AG20443 (cell line): ENCODE data around the gene AKT3.
"Not testable (repeated sequence)": the region's sequence is repeated elsewhere in the genome, so short reads cannot be mapped to it uniquely, and the experiment has no call there.

Experiments
- DNase-seq: peaks from one replicate; pipeline ENCODE4 v3.0.0; 2012; ENCODE audit warnings: low spot score, mixed read lengths

Gene AKT3

DNA sequence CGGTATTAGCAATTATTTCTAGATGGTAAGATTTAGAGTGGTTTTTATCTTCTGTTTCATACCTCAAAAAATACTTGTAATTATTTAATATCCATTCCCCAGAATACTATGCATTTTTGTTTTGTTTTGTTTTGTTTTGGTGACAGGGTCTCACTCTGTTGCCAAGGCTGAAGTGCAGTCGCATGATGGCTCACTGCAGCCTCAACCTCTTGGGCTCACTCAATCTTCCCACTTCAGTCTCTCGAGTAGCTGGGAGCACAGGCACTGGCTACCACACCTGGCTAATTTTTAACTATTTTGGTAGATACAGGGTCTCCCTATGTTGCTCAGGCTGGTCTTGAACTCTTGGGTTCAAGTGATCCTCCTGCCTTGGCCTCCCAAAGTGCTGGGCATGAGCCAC lies 252.7 kb downstream of the AKT3 start:
- DNase-seq = no peak

DNA sequence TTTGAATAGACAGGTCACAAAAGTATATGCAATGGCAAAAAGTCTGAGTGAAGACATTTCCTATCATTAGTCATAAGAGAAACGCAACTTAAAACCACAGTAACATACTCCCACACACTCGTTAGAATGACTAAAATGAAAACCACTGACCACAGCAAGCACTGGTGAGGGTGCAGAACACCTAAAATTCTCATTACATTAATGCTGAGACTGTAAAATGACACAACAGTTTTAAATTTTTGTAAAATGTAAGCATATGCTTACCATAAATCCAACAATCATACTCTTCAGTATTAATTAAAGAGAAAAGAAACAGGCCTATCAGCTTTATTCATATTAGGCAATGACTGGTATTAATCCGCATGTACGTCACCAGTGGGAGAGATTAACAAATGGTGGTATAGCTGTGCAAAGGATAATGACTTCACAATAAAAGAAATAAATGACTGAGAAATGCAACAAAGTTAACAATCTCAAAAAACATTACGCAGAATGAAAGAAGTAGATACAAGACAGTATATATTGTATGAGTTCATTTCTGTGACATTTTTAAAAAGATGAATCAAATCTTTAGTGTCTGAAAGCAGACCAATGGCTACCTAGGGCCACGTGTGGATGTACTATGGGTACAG lies 253.5 kb downstream of the AKT3 start:
- DNase-seq = peak; percentile 59

GRCh38 chr1:243595527-243596210 lies 254.4 kb downstream of the AKT3 start:
- no peak for DNase-seq

- DNase-seq = no peak
Observed at GRCh38 chr1:243594455-243594854, 255.6 kb downstream of the AKT3 start.

DNA sequence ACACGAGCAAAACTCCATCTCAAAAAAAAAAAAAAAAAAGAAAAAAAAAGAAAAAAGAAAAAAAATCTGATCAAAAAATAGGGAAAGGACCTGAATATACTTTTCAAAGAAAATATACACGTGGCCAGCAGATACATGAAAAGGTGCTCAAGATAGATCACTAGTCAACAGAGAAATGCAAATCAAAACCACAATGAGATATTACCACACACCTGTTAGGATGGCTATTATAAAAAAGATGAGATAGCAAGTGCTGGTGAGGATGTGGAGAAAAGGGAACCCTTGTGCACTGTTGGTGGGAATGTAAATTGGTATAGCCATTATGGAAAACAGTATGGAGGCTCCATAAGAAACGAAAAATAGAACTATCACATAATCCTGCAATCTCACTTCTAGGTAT lies 260.8 kb downstream of the AKT3 start:
- not testable (repeated sequence) for DNase-seq

- DNase-seq = no peak
Observed at GRCh38 chr1:243587823-243588560, 262.1 kb downstream of the AKT3 start.

GRCh38 chr1:243587285-243587684 lies 262.8 kb downstream of the AKT3 start:
- no peak for DNase-seq

DNA sequence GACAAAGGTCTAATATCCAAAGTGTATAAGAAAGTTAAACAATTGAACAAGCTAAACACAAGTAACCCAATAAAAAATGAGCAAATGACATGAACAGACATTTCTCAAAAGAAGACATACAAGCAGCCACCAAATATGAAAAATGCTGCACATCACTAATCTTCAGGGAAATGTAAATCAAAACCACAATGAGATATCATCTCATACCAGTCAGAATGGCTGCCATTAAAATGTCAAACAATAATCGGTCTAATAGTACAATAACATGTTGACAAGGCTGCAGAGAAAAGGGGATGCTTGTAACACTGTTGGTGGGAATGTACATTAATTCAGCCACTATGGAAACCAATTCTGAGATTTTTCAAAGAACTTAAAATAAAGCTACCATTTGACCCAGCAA lies 264.1 kb downstream of the AKT3 start:
- DNase-seq = no peak

DNA sequence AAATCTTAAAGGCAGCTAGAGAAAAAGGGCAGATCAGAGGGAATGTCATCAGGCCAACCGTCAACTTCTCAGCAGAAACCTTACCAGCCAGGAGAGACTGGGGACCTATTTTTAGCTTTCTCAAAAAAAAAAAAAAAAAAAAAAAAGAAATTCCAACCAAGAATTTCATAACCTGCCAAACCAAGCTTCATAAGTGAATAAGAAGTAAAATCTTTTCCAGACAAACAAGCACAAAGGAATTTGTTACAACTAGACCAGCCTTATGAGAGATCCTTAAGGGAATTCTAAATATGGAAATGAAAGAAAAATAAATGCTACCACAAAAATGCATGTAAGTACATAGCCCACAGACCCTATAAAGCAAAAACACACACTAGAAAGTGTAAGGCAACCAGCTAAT lies 267.7 kb downstream of the AKT3 start:
- no peak for DNase-seq

- DNase-seq = no peak
Observed at GRCh38 chr1:243580984-243581383, 269.1 kb downstream of the AKT3 start.

DNA sequence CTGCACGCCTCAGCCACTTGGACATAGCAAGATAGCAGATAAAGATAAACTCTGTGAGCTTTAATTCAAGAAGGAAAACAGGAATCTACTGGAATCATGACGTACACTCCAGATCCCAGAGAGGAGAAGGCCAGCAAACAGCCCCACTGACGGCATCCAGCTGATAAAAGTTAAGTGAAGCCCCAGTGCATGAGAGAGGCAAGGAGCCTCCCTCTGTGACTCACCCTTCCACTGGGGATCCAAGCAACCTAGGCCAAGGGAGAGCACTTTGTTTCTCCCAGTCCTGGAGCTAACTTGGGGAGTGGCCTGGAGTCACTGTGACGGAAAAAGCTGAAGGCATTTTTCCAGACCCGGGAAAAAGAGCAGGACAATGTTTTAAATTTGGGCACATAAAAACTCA lies 270.0 kb downstream of the AKT3 start:
- DNase-seq = no peak

- no peak for DNase-seq
Observed at GRCh38 chr1:243575070-243575469, 275.0 kb downstream of the AKT3 start.

- DNase-seq = no peak
Observed at GRCh38 chr1:243572940-243573339, 277.1 kb downstream of the AKT3 start.

DNA sequence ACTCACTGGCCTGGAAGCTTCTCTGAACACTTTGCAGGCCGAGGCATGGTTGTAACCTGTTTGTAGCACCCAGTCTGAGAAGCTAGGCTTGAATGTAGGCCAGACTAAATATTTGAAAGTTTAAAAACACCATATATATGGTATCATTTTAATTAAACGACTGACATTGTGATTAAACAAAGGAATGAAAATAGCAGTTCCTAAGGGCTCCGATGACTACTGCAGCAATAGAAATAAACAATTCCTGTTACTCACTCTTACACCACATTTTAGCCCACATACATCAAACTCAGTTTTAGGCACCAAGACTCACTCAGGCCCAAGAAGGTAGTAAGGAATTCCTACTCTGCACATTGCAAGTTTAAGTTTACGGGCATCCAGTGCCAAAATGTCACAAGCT lies 281.2 kb downstream of the AKT3 start:
- peak; percentile 24 for DNase-seq

GRCh38 chr1:243564814-243565213 lies 285.2 kb downstream of the AKT3 start:
- no peak for DNase-seq

GRCh38 chr1:243563732-243564131 lies 286.3 kb downstream of the AKT3 start:
- DNase-seq = no peak

- no peak for DNase-seq
Observed at GRCh38 chr1:243562473-243562872, 287.6 kb downstream of the AKT3 start.

- DNase-seq = no peak
Observed at GRCh38 chr1:243561588-243562319, 288.3 kb downstream of the AKT3 start.

DNA sequence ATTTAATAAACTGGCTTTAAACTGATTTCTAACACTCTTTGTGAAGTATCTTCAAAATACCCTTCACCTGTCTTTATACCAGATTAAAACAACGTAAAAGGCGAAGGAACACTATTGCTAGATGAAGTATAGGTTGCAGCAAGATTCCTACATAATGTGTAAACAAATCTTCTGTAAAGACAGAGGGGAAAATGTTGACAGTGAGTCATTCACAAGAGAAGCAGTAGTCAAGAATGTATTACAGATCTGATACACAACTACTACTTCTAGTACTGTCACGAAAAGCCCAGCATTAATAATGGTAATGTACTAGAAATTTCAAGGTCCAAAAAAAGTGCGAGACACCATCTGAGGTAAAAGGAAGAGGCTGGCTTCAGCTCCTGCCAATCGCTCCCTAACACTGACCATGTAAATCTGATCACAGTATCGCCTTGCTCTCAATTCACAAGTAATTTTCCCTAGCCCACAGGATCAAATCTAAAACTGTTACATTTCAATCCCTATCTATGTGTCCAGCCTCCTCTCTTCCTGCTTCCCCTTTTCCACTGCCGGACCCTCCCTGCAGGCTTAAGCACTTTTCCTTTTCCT lies 290.4 kb downstream of the AKT3 start:
- DNase-seq = no peak

- no peak for DNase-seq
Observed at GRCh38 chr1:243558576-243558975, 291.5 kb downstream of the AKT3 start.

GRCh38 chr1:243557866-243558265 lies 292.2 kb downstream of the AKT3 start:
- no peak for DNase-seq

GRCh38 chr1:243554686-243555085 lies 295.4 kb downstream of the AKT3 start:
- DNase-seq = no peak
